Midbrain (tissue), 1 donor: ENCODE measurements around the gene METTL18.

Experiments used
- DNase-seq: peaks from one replicate; lab custom pipeline; 2025; lab: John Stamatoyannopoulos, UW

Gene METTL18

DNA sequence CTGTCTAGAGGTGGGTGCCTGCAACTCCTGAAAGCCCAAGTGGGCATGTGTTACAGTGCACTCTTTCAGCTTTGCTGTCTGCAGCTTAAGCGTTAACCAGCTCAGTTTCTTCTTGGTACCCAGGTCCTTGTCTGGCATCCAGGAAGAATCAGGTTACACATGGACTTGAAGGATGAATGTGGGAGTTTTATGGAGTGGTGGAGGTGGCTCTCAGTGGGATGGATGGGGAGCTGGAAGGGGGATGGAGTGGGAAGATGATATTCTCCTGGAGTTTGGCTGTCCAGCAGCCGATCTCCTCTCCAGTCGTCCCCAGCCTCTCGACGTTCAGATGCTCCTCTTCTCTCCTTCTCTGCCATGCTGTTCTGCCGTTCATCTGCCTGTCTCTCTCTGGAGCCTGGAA is 9.4 kb downstream of the METTL18 start:
- no peak for DNase-seq

DNA sequence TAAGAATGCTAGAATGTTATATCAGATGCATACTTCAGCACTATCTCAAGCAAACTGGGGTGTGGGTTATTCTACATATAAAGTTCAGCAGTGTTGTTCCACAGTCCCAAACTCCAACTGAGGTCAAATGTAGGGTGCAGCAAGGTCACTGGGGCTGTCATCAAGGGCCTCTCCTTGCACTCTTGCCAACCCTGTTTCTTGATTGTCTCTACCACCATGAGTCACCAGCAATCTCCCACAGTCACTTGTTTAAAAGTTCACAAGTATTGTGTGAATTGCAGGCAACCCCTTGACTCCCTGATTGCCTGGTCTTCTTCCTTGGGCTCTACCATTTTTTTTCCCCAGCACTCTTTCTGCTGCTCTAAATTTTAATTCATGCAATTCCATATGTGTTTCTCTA is 10.6 kb downstream of the METTL18 start:
- DNase-seq = no peak

DNA sequence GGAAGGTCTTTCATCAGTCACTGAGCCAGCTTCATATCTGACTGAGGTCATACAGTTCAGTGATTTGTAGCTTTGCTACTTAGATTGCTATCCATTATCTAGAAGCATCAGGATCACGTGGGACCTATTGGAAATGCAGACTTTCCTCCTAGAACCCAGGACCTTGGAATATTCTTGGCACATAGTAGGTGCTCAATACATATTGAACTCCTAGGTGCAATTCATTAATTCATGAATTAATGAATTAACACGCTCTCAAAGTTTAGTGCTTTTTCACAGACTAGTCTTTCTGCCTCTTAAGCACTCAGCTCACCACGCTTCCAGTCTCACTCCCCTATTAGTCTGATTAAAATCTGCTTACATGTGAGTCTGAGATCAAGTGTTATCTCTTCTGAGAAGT is 12.1 kb downstream of the METTL18 start:
- no peak for DNase-seq

DNA sequence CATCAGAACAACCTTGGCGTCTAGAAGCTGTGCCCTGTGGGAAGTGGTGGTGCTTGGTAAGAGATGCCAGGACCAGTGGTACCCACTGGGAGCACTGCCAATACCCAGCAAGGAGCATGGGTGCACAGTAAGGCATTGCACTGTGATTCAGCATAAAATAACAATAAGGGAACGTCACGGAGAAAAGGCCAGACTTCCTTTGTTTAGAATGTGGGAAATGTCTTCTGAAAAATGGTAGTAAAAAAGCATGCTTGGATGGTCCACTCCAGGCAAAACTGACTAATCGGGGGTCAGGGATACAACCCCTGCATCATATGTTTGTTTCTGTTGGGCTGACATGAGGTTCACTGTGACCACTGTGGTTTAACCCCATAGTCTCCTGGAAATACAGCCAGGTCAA is 14.7 kb downstream of the METTL18 start:
- no peak for DNase-seq

DNA sequence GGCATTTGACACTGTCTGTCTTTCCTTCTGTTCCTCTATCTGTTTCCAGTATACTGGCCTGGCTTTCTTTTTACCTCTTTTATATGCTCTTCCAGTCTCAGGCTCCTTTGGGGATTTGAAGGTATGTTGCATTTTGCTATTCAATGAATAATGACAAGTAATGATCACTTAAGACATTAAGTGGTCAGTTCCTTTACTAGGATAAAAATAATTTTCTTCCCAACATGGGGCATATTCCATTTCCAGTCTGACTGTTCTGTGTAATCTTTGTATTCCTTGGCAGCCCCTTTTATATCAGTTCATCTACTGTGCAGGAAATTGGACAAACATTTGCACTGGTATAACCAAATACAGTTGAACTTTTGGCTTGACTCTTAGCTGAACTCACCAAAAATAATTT is 15.6 kb downstream of the METTL18 start:
- DNase-seq = no peak

DNA sequence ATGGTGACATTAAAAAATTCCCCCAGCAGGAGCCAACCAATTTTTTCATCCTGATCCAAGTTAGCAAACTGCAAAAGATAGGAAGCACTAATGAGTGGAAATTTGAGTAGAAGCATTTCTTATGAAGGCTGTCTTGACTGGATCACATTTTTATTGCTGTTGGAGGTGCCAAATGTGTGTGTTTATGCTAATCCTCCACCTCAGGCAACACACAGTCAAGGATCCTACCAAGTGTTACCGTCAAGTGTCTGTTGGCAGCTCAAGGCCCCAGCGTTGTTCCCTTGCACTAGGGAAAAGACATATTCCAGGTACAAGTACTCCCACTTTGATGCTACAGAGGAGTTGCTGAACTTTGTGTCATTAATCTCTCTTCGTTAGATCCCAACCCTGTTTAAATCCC is 18.3 kb downstream of the METTL18 start:
- DNase-seq = no peak

DNA sequence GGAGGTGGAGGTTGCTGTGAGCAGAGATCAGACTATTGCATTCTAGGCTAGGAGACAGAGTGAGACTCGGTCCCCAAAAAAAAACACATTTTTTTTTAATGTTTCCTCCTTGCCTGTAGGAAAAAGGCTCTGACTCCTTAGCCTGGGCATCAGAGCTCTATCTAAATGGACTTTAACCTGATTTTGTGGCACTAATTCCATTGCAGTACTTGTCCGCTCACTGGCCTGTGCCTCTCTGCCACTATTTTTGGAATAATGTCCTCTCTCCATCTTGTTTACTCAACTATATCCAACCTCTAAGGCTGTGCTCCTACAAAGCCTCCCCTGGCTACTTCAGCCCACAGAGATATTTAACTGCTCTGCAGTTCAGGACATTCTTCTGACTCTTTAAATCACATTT is 26.5 kb downstream of the METTL18 start:
- DNase-seq = no peak

DNA sequence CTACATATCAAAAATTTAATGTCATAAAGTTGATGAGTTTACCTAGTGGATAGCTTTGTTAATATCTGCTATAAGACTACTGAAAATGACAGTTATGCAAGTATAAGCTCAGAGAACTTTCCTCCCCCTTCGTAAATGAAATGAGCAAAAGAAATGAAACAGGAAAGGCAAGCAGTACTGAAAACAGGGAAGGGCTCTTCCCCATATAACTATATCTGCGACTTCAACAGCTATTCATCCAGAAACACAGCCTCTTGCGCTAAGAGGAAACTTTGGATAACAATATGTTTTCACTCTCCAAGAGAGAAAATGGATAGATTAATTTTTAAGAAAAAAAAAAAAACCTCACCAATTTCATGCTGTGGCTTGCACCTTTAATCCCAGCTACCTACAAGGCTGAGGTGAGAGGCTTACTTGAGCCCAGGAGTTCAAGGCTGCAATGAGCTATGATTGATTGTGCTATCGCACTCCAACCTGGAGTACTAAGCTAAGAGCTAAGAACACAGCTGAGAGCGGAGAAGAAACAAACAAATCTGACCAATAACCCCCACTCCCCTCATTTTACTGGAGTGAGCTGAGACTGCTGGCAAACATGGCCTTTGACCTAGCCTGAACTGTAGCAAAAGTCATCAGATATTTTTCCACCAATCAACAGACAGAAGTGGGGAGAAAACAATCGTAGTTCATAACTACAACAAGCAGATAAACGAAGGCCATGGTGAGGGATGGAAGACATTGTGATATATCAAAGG is 29.0 kb downstream of the METTL18 start:
- DNase-seq = no peak

DNA sequence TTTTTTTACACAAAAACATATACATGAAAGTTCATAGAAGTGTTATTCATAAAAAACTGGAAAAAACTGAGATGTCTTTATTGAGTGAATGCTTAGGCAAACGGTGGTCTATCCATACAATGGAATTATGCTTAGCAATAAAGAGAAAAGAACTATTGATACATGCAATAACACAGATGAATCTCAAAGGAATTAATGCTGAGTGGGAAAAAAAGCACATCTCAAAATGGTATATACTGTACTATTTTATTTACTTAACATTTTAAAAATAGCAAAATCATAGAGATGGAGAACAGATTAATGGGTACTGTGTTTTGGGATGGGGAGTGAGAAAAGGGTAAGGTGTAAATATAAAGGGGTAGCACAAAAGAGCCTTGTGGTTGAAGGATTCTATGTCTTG is 29.8 kb downstream of the METTL18 start:
- no peak for DNase-seq

DNA sequence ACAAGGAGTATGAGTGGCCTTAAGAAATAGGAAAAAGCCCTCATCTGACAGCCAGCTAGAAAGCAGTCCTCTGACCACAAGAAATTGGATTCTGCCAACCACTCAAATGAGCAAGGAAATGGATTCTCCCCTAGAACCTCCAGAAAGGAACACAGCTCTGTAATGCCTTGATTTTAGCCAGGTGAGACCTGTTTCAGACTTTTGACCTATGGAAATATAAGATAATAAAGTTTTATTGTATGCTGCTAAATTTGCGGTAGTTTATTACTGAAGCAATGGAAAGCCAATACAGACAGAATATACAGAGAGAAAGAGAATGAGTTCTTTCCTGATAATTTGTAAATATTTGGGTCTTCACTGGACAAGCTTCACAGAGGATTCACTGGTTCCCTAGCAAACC is 32.0 kb downstream of the METTL18 start:
- DNase-seq = no peak

DNA sequence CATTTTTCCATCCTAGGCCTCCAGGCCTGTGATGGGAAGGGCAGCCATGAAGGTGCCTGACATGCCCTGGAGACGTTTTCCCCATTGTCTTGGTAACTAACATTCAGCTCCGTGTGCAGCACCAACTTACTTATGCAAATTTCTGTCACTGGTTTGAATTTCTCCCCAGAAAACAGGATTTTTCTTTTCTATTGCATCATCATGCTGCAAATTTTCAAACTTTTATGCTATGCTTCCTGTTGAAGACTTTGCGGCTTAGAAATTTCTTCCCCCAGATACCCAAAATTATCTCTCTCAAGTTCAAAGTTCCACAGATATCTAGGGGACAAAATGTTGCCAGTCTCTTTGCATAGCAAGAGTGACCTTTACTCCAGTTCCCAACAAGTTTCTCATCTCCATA is 35.7 kb downstream of the METTL18 start:
- no peak for DNase-seq

DNA sequence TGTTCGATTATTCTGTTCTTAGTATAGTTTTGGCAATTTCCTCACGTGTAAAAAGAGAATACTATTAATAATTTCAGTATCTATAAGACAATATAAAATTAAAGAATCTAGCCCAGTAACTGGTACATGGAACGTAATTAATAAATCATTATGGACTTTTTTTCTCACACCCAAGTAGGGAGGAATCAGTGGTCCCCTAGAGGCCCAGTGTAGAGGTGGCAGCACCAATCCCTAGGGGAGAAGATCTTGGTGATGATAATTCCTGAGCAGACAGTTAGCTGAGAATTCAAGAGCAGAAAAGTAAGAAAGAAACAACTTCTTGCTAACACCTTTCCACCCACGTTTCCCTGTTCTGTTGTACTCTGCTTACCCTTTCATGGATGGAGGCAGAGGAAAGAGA is 41.2 kb downstream of the METTL18 start:
- DNase-seq = no peak

DNA sequence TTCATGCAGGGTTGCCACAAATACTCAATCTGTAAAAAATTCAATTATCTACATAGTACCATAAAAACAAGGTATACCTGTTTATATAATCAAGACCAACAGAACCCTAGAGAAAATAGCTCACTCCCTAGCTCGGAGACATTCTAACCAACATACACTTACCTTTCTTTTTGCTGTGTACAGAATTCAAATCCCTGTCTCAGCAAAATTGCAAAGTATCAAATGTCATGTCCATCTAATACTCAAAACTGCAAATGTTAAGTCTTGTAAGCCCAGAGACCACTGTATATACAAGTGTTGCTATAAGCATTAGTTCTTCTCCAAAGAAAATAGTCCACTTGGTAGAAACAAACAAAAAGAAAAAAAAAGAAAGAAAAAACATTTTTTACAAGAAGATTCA is 44.7 kb downstream of the METTL18 start:
- DNase-seq = no peak

DNA sequence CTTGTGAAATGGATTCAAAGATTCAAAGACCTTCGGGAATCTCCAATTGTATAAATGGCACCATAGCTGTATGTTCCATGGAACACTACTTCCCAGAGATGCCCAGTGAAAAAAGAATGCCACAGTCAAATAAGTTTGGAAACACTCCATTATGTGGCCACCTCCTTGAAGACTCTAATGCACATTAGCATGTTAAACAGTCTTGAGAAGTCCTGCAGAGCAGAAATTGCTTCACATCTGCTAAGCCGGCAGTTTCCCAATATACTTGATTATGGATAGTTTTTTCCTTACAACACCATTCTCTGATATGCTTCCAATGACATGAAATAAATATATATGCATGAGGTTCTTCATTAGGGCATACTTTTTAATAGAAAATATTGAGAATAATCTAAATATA is 48.2 kb downstream of the METTL18 start:
- no peak for DNase-seq

DNA sequence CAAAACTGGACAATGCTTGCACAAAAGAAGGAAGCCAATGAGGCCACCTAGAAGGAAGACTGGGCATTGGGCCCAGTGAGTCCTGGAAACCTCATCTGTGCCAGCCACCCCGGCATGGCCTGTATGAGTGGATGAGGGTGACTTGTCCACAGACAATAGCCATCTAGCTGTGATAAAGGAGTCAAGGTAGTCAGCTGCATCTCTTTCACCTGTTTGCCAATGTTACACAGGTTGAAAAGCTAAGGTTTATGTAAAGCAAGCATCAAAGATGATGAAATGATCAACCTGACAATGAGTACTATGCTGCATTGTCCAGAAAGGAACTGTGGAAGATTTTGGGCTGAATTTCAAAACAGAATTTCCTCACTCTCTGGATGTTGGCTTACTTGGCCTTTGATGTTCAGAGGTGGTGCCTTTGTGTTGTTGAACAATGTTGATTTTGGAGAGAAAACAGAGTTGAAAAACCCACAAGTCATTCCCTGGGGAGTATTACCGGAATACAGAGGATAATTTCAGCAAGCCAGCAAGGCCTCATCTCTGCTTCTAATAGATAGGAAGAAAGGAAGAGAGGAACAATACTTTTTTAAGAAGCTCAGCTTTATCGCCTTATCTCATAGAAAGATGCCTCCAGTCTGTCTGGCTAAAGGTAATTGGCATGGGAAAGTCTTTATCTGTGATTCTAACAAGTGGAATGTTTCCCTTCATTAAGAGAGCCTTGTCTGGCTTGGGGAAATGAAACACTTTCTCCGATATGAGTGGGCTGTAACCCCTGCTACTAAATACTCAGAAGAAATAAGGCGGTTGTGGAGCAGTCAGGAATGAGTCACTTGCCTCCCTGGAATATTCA is 49.5 kb downstream of the METTL18 start:
- DNase-seq = no peak
